ENCODE data around the gene PGBD5. TPM values are rescaled to one million over a fixed set of nuclear protein-coding genes. Genes with fewer than 3 reads are reported as not detected.

PGBD5 gene
- total RNA-seq, 1 donor from 2014 or later = 16.1 TPM

- intact Hi-C loops (cut with micrococcal nuclease) = no loop called here
- DNase-seq = no peak
- no peak for ATAC-seq
Observed at GRCh38 chr1:230317823-230318819, 108.0 kb downstream of the PGBD5 start.

- intact Hi-C loops (cut with micrococcal nuclease) = no loop called here
- ATAC-seq (no peak), DNase-seq (no peak)
Observed at GRCh38 chr1:230316864-230317745, 109.0 kb downstream of the PGBD5 start.

GRCh38 chr1:230315099-230315498, 111.0 kb downstream of the PGBD5 start:
- DNase-seq = no peak
- intact Hi-C loops (cut with micrococcal nuclease) = no loop called here
- no peak for ATAC-seq

- ATAC-seq (no peak), DNase-seq (no peak)
- intact Hi-C loops (cut with micrococcal nuclease) = no loop called here
Observed at GRCh38 chr1:230314142-230314470, 112.0 kb downstream of the PGBD5 start.

GRCh38 chr1:230313453-230314141, 112.5 kb downstream of the PGBD5 start:
- ATAC-seq = no peak
- DNase-seq = no peak
- intact Hi-C loops (cut with micrococcal nuclease) = no loop called here

GRCh38 chr1:230312676-230313075, 113.5 kb downstream of the PGBD5 start:
- ATAC-seq = no peak

GRCh38 chr1:230310381-230311163, 115.6 kb downstream of the PGBD5 start:
- peak; percentile 92 for ATAC-seq
- intact Hi-C loops (cut with micrococcal nuclease) = no loop called here

More at GRCh38 chr1:230312676-230313075, 113.5 kb downstream of the PGBD5 start:
- intact Hi-C loops (cut with micrococcal nuclease) = no loop called here
- no peak for DNase-seq

GRCh38 chr1:230309646-230310177, 116.4 kb downstream of the PGBD5 start:
- intact Hi-C loops (cut with micrococcal nuclease) = loop anchor here (10.0 kb wide), 1 partner anchor 645 kb away; no protein-coding TSS in a partner anchor
- no peak for DNase-seq
- no peak for ATAC-seq

More at GRCh38 chr1:230310381-230311163, 115.6 kb downstream of the PGBD5 start:
- DNase-seq = peak; percentile 86

GRCh38 chr1:230308821-230309220, 117.3 kb downstream of the PGBD5 start:
- intact Hi-C loops (cut with micrococcal nuclease) = loop anchor here (10.0 kb wide), 1 partner anchor 644 kb away; no protein-coding TSS in a partner anchor
- ATAC-seq (no peak), DNase-seq (no peak)

- intact Hi-C loops (cut with micrococcal nuclease) = loop anchor here (10.0 kb wide), 1 partner anchor 643 kb away; no protein-coding TSS in a partner anchor
- ATAC-seq = peak; percentile 52
- peak; percentile 79 for DNase-seq
Observed at GRCh38 chr1:230308039-230308438, 118.1 kb downstream of the PGBD5 start.

- intact Hi-C loops (cut with micrococcal nuclease) = loop anchor here (10.0 kb wide), 1 partner anchor 642 kb away; no protein-coding TSS in a partner anchor
- DNase-seq (no peak), ATAC-seq (no peak)
Observed at GRCh38 chr1:230307213-230307612, 118.9 kb downstream of the PGBD5 start.

GRCh38 chr1:230306169-230306568, 120.0 kb downstream of the PGBD5 start:
- intact Hi-C loops (cut with micrococcal nuclease) = loop anchor here (10.0 kb wide), 1 partner anchor 641 kb away; no protein-coding TSS in a partner anchor
- DNase-seq = no peak

GRCh38 chr1:230303822-230304221, 122.3 kb downstream of the PGBD5 start:
- ATAC-seq = peak; percentile 65
- peak; percentile 8 for DNase-seq
- intact Hi-C loops (cut with micrococcal nuclease) = loop anchor here (10.0 kb wide), 1 partner anchor 639 kb away; no protein-coding TSS in a partner anchor

More at GRCh38 chr1:230306169-230306568, 120.0 kb downstream of the PGBD5 start:
- ATAC-seq = no peak

GRCh38 chr1:230303069-230303468, 123.1 kb downstream of the PGBD5 start:
- DNase-seq = no peak
- intact Hi-C loops (cut with micrococcal nuclease) = loop anchor here (10.0 kb wide), 1 partner anchor 638 kb away; no protein-coding TSS in a partner anchor
- no peak for ATAC-seq

- ATAC-seq (no peak), DNase-seq (peak; percentile 15)
- intact Hi-C loops (cut with micrococcal nuclease) = loop anchor here (10.0 kb wide), 1 partner anchor 637 kb away; no protein-coding TSS in a partner anchor
Observed at GRCh38 chr1:230301822-230302221, 124.3 kb downstream of the PGBD5 start.

GRCh38 chr1:230301322-230301721, 124.8 kb downstream of the PGBD5 start:
- intact Hi-C loops (cut with micrococcal nuclease) = loop anchor here (10.0 kb wide), 1 partner anchor 637 kb away; no protein-coding TSS in a partner anchor
- DNase-seq = peak; percentile 32
- peak; percentile 50 for ATAC-seq

All from left ventricle myocardium superior (tissue), 1 donor.